Camera-type eye (tissue), 1 donor: Measurements from ENCODE around the gene FCRL1. TPM values are rescaled to one million over a fixed set of nuclear protein-coding genes. Genes with fewer than 3 reads are reported as not detected.

Source experiments
- total RNA-seq: library from RNA; depleted of rRNA; stranded (reverse); fragments of >200 nt; gene quantifications from one replicate; pipeline ENCODE4 v1.2.3, GENCODE V29; 2014

FCRL1 gene, protein sequence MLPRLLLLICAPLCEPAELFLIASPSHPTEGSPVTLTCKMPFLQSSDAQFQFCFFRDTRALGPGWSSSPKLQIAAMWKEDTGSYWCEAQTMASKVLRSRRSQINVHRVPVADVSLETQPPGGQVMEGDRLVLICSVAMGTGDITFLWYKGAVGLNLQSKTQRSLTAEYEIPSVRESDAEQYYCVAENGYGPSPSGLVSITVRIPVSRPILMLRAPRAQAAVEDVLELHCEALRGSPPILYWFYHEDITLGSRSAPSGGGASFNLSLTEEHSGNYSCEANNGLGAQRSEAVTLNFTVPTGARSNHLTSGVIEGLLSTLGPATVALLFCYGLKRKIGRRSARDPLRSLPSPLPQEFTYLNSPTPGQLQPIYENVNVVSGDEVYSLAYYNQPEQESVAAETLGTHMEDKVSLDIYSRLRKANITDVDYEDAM
- 0.44 TPM for total RNA-seq

DNA sequence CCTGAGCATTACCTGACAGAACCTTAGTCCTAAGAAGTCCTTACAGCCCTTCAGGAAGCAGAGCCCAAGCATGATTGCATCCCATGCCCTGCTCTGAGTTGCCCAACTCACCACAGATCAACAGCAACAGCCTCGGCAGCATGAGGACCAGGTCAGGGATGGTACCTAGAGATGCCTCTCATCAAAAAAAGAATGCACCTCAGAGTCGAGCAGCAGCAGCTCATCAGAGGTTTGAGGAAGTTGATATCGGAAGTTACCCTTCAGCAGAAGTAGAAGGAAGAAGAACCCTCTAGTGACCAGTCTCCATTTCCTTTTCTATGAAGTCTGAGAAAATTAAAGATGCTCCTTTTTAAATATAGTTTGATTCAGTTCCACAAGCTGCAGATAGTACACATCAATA lies at the start of gene FCRL1:
Gene FCRL1 (minus strand): TSS at position 225 of the 400 bp plus-strand sequence. CDS start 83 bp downstream, at position 142.

DNA sequence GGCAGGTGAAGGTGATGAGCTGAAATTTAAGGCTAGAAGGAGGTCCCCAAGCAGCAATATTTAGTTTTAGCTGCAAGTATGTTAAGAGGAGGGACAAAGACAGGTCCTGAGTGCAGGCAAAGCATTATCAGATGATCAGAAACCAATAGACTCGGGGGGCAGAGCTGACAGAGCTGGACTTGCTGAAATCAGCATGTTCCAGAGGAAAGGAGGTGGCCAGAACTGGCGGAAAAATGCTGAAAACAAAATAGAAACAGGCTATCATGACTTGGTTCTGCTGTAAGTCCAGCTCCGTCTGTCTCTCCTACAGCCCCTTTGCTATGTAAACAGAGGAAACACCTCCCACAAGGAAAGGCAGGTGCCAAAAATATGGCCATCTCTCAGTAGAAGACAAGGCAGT lies 21.8 kb upstream of the FCRL1 start, which contains the start of gene CD5L:
Gene CD5L (minus strand): TSS at position 101 of the 400 bp plus-strand sequence. CDS start 107 bp downstream, outside the sequence.

DNA sequence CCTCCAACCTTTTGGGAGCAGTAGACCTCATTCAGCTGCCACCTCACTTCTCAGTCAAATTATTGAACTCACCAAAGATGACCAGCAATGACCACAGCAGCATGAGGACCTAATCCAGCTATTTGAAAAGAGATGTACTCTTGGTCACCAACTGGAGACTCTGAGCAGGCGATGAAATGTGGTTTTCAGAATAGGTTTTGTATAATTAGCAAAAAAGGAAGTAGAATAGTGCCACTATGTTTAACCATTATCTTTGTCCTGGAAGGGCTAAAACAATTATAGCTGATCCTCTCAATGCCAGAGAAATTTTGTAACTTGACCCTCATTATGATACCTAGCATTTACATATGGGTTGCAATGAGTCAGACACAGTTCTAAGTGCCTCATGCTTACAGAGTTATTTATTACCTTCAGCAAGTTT lies 42.9 kb downstream of the FCRL1 start, which contains the start of gene FCRL2:
Gene FCRL2 (minus strand): TSS at position 162 of the 421 bp plus-strand sequence. CDS start 59 bp downstream, at position 103.

Other genes with a start within 250 kb of the FCRL1 start
- not detected for gene FCRL4, start 222.0 kb downstream of the FCRL1 start, total RNA-seq
- 0.33 TPM for gene FCRL3, start 119.4 kb downstream of the FCRL1 start, total RNA-seq
- gene FCRL2, start 43.0 kb downstream of the FCRL1 start, total RNA-seq: 0.27 TPM
- not detected for gene CD5L, start 21.7 kb upstream of the FCRL1 start, total RNA-seq
- 80.8 TPM for gene KIRREL1, start 173.5 kb upstream of the FCRL1 start, total RNA-seq